Measurements from ENCODE around the gene C11orf98. TPM values are rescaled to one million over a fixed set of nuclear protein-coding genes. Genes with fewer than 3 reads are reported as not detected.

C11orf98 gene
- total RNA-seq, 1 experiment from 2014 or later, result 154 TPM

- TF ChIP-seq NR1H2 (CRISPR knock-in tag; IDR thresholded peaks at IDR 0.05) (no peak), KAT7 (CRISPR knock-in tag; IDR thresholded peaks at IDR 0.05; ENCODE audit: borderline replicate concordance) (no peak)
- TF ChIP-seq, protein P1, sequence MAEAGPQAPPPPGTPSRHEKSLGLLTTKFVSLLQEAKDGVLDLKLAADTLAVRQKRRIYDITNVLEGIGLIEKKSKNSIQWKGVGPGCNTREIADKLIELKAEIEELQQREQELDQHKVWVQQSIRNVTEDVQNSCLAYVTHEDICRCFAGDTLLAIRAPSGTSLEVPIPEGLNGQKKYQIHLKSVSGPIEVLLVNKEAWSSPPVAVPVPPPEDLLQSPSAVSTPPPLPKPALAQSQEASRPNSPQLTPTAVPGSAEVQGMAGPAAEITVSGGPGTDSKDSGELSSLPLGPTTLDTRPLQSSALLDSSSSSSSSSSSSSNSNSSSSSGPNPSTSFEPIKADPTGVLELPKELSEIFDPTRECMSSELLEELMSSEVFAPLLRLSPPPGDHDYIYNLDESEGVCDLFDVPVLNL (CRISPR knock-in tag; IDR thresholded peaks at IDR 0.05; ENCODE audit: borderline replicate concordance, low read depth), result no peak
Measured at GRCh38 chr11:62682518-62682917, 17.5 kb upstream of the C11orf98 start (continued).

DNA sequence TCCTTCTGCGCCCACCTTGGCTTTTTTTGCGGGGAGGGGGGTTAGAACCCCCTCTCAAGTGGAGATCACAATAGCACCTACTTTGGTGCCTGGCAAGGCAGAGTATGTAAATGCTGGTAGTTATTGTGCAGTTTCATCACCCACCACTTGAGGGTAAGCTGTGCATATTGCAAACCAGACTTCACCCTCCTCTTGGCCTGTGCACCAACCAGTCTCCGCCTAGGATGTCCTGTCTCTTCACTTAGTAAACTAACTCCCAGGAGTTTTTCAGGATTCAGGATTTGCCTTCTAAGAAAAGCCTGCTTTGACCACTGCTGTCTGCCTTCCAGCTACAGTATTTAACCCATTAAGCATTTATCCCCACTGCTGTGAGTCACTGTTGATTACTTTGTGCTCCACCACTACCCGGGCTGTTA, 15.8 kb upstream of the C11orf98 start:
- H3K27me3 Mint-ChIP-seq (ENCODE audit: low read depth), result no peaks in the 10 kb centered on the region
- peaks cover 19% of the 10 kb centered on the region for H3K36me3 Mint-ChIP-seq
- peaks cover 20% of the 10 kb centered on the region for H3K4me1 Mint-ChIP-seq
- no peak for TF ChIP-seq SOX15 (CRISPR knock-in tag; IDR thresholded peaks at IDR 0.05)
- no peak for TF ChIP-seq KAT7 (CRISPR knock-in tag; IDR thresholded peaks at IDR 0.05; ENCODE audit: borderline replicate concordance)
- no peak for TF ChIP-seq CREM (CRISPR knock-in tag; IDR thresholded peaks at IDR 0.05)
- no peak for TF ChIP-seq TEAD4 (CRISPR knock-in tag; IDR thresholded peaks at IDR 0.05)
- no peak for TF ChIP-seq ZNF138 (CRISPR knock-in tag; conservative IDR thresholded peaks at IDR 0.05)
- peak; percentile 62; the same call in 1 of the 2 replicates for TF ChIP-seq GABPB1 (CRISPR knock-in tag; IDR thresholded peaks at IDR 0.05)
- TF ChIP-seq ZNF671 (CRISPR knock-in tag; IDR thresholded peaks at IDR 0.05), result no peak
- no peak for TF ChIP-seq ZNF416 (CRISPR knock-in tag; IDR thresholded peaks at IDR 0.05)
- H3K4me3 Mint-ChIP-seq, result no peak overlapping the region
- no peak overlapping the region for H3K27ac Mint-ChIP-seq
- DNase-seq (ENCODE audit: low spot score) (no peak), ATAC-seq (peak; percentile 58)
- ChIA-PET POLR2A (interaction anchor here (0.8 to 1.3 kb wide), 2 partner anchors 28 to 89 kb away, joined by 3 read pairs; partner anchors contain the start of gene INTS5), CTCF (interaction anchor here (0.6 to 3.6 kb wide), 15 partner anchors 9 to 286 kb away, joined by 3 to 21 read pairs (median 5); partner anchors contain the start of genes B3GAT3, BSCL2, C11orf98 and CSKMT)
- no peaks in the 10 kb centered on the region for H3K9me3 Mint-ChIP-seq

GRCh38 chr11:62678770-62679696, 14.0 kb upstream of the C11orf98 start, which contains the start of gene UBXN1:
Gene UBXN1 (minus strand): TSS chr11:62679073. CDS start chr11:62678923, 150 bp downstream.
- CTCF ChIA-PET, result interaction anchor here (0.6 to 3.6 kb wide), 5 partner anchors 8 to 312 kb away, joined by 3 to 21 read pairs (median 3); partner anchors contain the start of genes HNRNPUL2, LBHD1, LRRN4CL and UQCC3
- ATAC-seq (peak; percentile 75), DNase-seq (ENCODE audit: low spot score) (peak; percentile 77)
- peaks cover 20% of the 10 kb centered on the region for H3K4me1 Mint-ChIP-seq
- no peaks in the 10 kb centered on the region for H3K9me3 Mint-ChIP-seq
- peaks cover 26% of the 10 kb centered on the region for H3K36me3 Mint-ChIP-seq
- peak within 1 kb of the TSS; percentile 90 for H3K27ac Mint-ChIP-seq
- H3K27me3 Mint-ChIP-seq (ENCODE audit: low read depth), result no peaks in the 10 kb centered on the region
- POLR2A ChIA-PET, result interaction anchor here (0.6 to 1.3 kb wide), 4 partner anchors 11 to 132 kb away, joined by 3 to 6 read pairs (median 3); partner anchors contain the start of genes MTA2 and TUT1
- H3K4me3 Mint-ChIP-seq, result peak within 1 kb of the TSS; percentile 87
- no peak for TF ChIP-seq ZNF671 (CRISPR knock-in tag; IDR thresholded peaks at IDR 0.05)
- 0 out of 2 replicates have a peak, but pooled peaks have one; percentile 33 for TF ChIP-seq ZBTB21 (CRISPR knock-in tag; IDR thresholded peaks at IDR 0.05; ENCODE audit: borderline replicate concordance)
- TF ChIP-seq IRF1 (CRISPR knock-in tag; IDR thresholded peaks at IDR 0.05), result 0 out of 2 replicates have a peak, but pooled peaks have one; percentile 78
- TF ChIP-seq, protein P2, sequence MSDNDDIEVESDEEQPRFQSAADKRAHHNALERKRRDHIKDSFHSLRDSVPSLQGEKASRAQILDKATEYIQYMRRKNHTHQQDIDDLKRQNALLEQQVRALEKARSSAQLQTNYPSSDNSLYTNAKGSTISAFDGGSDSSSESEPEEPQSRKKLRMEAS (CRISPR knock-in tag; IDR thresholded peaks at IDR 0.05), result peak; percentile 86
- peak; percentile 60 for TF ChIP-seq TEAD1 (CRISPR knock-in tag; IDR thresholded peaks at IDR 0.05)
- no peak for TF ChIP-seq AR (CRISPR knock-in tag; IDR thresholded peaks at IDR 0.05)
- no peak for TF ChIP-seq ERG (CRISPR knock-in tag; IDR thresholded peaks at IDR 0.05)
- TF ChIP-seq JAZF1 (CRISPR knock-in tag; IDR thresholded peaks at IDR 0.05), result no peak
- no peak for TF ChIP-seq ZSCAN18 (CRISPR knock-in tag; IDR thresholded peaks at IDR 0.05)
- TF ChIP-seq, protein P3, sequence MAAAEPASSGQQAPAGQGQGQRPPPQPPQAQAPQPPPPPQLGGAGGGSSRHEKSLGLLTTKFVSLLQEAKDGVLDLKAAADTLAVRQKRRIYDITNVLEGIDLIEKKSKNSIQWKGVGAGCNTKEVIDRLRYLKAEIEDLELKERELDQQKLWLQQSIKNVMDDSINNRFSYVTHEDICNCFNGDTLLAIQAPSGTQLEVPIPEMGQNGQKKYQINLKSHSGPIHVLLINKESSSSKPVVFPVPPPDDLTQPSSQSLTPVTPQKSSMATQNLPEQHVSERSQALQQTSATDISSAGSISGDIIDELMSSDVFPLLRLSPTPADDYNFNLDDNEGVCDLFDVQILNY (CRISPR knock-in tag; IDR thresholded peaks at IDR 0.05), result peak; percentile 72; the same call in 1 of the 2 replicates
- TF ChIP-seq NR3C1 (CRISPR knock-in tag; conservative IDR thresholded peaks at IDR 0.05; ENCODE audit: low read depth), result no peak
- peak; percentile 63; the same call in 1 of the 2 replicates for TF ChIP-seq KAT7 (CRISPR knock-in tag; IDR thresholded peaks at IDR 0.05; ENCODE audit: borderline replicate concordance)

Data from WTC11 (cell line).